Left lung (tissue), 10 donors: ENCODE measurements around the gene PYDC1. TPM values are rescaled to one million over a fixed set of nuclear protein-coding genes. Genes with fewer than 3 reads are reported as not detected.

ENCODE experiments used
- ATAC-seq: fragments of 200-7000 bp; cut with Tn5 transposase; one replicate; pipeline ENCODE4 v1.9.1; 2020; ENCODE audit warnings: moderate library complexity
- DNase-seq, 4 donors: peaks; one replicate each; pipeline ENCODE4 v3.0.0-alpha.2; 2013 to 2020
- H3K27ac ChIP-seq, 2 donors: fragments of 200-600 bp; sonication (generic) in 1 of 2; one replicate each; pipeline versions ENCODE4 v1.5.0 to v1.8.0; 2020 to 2021
- H3K27me3 ChIP-seq, 2 donors: fragments of 200-600 bp; sonication (generic) in 1 of 2; one replicate each; pipeline versions ENCODE4 v1.5.0 to v1.8.0; 2020 to 2021
- H3K36me3 ChIP-seq, 2 donors: fragments of 200-600 bp; sonication (generic) in 1 of 2; one replicate each; pipeline versions ENCODE4 v1.5.0 to v1.8.0; 2020 to 2021
- H3K4me1 ChIP-seq, 2 donors: fragments of 200-600 bp; one replicate each; pipeline ENCODE4 v1.8.0; 2021
- H3K4me3 ChIP-seq, 2 donors: fragments of 200-600 bp; sonication (generic) in 1 of 2; one replicate each; pipeline versions ENCODE4 v1.5.0 to v1.8.0; 2020 to 2021; ENCODE audit warnings: mild to moderate bottlenecking in 1 of 2
- H3K9me3 ChIP-seq, 2 donors: fragments of 200-600 bp; sonication (generic) in 1 of 2; one replicate each; pipeline versions ENCODE4 v1.5.0 to v1.8.0; 2020 to 2021
- intact Hi-C, 2 donors: fragments of 100-400 bp; cut with DNase I; formaldehyde crosslinking; loops; one replicate each; pipeline versions ENCODE4 v1.11.2 to v1.14.2; 2022
- polyA plus RNA-seq, 6 donors: library from polyadenylated mRNA; unstranded; fragments of 120-200 nt; gene quantifications; one replicate each; pipeline ENCODE4 v1.2.1, GENCODE V29; 2013; ENCODE audit not compliant: insufficient read length in 6 of 6
- total RNA-seq, 2 donors: library from RNA; stranded (reverse); fragmentation: NEBNext Ultra II Directional; extraction: Animal tissue kit (Norgen Biotek cat#: 25700); gene quantifications; one replicate each; pipeline ENCODE4 v1.2.1, GENCODE V29; 2021
- TF ChIP-seq, protein P1 (sequence below), 2 donors: fragments of 200-600 bp; sonication (generic) in 1 of 2; IDR thresholded peaks; one replicate each; pipeline versions ENCODE4 v1.5.0 to v1.8.0; 2021; ENCODE audit warnings: antibody characterized with exemption in 2 of 2
- donor health status: DM: no; HTN: yes; CAD: no.
- donor health status: DM: no; HTN: no; CAD: no.

PYDC1 gene
- total and polyA plus RNA-seq, 8 donors = not detected

DNA sequence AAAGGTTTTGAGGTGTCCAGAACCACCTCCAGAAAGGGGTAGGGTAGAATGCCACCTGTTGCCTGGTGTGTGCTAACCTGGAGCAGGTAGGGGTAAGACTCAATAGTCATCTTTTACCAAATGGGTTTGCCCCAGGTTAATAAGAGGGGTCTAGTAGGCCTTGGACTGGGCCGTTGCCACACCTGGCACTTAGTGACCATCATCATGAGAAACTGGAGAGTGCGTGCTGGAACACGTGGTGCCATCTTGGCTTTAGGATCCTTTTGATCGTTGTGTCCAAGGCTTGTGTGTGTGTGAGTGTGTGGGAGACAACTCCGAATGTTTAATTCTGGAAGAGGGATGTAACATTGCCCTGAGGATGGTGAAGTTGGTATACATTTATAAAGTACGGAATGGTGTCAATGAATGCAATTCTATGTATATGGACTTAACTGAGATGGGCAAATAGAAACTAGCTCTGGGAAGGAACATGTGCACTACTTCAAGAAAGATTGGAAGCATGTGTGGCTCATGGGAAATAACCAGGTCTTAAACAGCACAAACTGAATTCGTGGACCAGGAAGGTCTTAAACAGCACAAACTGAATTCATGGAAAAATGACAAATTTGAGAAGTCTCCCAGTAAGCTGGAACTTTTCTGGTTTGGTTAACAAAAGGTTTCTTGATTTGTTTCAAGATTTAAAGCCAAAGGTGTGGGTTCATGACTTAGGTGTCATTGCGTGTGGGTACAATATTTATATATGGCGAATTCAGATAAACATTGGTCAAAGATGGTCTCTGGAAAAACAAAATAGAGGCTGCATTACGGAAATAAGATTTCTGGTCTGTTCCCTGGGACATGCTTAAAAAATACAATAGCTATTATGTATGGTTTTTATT, 29.8 kb downstream of the PYDC1 start:
- DNase-seq (no peak), ATAC-seq (no peak)
- no peaks in the 10 kb centered on the region for H3K9me3 ChIP-seq
- intact Hi-C loops = no loop called here
- H3K27me3 ChIP-seq = no peaks in the 10 kb centered on the region
- H3K4me3 ChIP-seq = no peak overlapping the region
- no peak overlapping the region for H3K27ac ChIP-seq
- TF ChIP-seq, protein P1, sequence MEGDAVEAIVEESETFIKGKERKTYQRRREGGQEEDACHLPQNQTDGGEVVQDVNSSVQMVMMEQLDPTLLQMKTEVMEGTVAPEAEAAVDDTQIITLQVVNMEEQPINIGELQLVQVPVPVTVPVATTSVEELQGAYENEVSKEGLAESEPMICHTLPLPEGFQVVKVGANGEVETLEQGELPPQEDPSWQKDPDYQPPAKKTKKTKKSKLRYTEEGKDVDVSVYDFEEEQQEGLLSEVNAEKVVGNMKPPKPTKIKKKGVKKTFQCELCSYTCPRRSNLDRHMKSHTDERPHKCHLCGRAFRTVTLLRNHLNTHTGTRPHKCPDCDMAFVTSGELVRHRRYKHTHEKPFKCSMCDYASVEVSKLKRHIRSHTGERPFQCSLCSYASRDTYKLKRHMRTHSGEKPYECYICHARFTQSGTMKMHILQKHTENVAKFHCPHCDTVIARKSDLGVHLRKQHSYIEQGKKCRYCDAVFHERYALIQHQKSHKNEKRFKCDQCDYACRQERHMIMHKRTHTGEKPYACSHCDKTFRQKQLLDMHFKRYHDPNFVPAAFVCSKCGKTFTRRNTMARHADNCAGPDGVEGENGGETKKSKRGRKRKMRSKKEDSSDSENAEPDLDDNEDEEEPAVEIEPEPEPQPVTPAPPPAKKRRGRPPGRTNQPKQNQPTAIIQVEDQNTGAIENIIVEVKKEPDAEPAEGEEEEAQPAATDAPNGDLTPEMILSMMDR (IDR thresholded peaks at IDR 0.05) = no peak
- H3K4me1 ChIP-seq = peaks cover 13 to 52% of the 10 kb centered on the region in 2 donors
- H3K36me3 ChIP-seq = peaks cover 5 to 100% of the 10 kb centered on the region in 2 donors

DNA sequence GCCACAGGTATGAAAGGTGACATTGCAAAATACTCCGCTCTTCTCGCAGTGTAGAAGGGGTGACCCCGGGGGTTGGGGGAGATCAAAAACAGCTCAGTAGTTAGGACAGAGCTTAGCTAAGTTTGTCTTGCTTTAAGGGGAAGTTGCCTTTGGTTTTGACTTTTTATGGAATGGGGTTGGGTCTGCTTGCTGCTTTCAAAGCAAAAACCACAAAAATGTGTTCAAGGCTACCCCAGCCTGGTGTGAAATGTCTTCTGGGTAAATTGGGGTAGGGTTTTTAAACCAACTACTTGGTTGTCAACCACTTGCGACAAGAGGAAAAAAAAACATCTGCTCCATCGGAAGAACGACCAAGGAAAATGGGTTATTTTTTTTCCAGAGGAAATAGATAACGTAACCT, 30.8 kb downstream of the PYDC1 start:
- intact Hi-C loops = no loop called here
- Histone ChIP-seq H3K4me1 (peaks cover 21 to 62% of the 10 kb centered on the region in 2 donors), H3K9me3 (no peaks in the 10 kb centered on the region), H3K27ac (peak overlapping the region in 1 of 2 donors; percentile 74), H3K27me3 (no peaks in the 10 kb centered on the region), H3K4me3 (no peak overlapping the region), H3K36me3 (peaks cover 5 to 92% of the 10 kb centered on the region in 2 donors)
- ATAC-seq (no peak), DNase-seq (no peak)
- TF ChIP-seq, protein P1 (IDR thresholded peaks at IDR 0.05) = no peak

DNA sequence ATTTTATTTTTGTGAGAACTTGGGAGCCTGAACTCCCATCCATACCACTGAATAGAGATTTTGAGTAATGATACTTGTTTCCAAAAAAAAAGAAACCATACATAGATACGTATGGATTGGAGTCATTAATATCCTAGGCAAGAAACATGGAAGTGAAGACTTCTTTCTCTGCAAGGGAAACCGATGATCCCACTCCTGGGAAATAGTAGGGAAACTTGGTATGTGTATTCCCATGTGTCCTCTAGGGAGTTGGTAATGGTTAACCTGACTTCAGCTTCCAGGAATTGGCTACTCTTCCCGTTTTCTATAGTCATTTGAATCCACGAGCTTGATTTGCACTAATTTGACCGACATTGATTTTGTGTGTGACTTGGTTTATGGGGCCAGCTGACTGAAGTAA, 31.6 kb downstream of the PYDC1 start:
- intact Hi-C loops = no loop called here
- peak overlapping the region in 1 of 2 donors; percentile 74 for H3K27ac ChIP-seq

DNA sequence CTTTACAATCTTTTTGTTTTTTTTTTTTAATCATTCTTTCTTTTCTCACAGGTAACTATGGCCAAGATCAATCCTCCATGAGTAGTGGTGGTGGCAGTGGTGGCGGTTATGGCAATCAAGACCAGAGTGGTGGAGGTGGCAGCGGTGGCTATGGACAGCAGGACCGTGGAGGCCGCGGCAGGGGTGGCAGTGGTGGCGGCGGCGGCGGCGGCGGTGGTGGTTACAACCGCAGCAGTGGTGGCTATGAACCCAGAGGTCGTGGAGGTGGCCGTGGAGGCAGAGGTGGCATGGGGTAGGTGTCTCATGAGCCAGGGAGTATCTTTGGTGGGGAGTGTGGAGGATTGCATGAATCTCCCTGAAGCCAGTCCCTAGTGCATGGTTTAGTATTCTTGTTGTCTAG, 32.0 kb downstream of the PYDC1 start:
- Histone ChIP-seq H3K4me3 (no peak overlapping the region), H3K36me3 (peaks cover 5 to 79% of the 10 kb centered on the region in 2 donors), H3K9me3 (no peaks in the 10 kb centered on the region), H3K27ac (peak overlapping the region in 1 of 2 donors; percentile 74), H3K27me3 (no peaks in the 10 kb centered on the region), H3K4me1 (peaks cover 21 to 62% of the 10 kb centered on the region in 2 donors)
- DNase-seq = no peak
- no peak for ATAC-seq
- intact Hi-C loops = no loop called here
- TF ChIP-seq, protein P1 (IDR thresholded peaks at IDR 0.05) = no peak

More for the DNA sequence above, 31.6 kb downstream of the PYDC1 start:
- Histone ChIP-seq H3K4me1 (peaks cover 21 to 62% of the 10 kb centered on the region in 2 donors), H3K27me3 (no peaks in the 10 kb centered on the region), H3K9me3 (no peaks in the 10 kb centered on the region), H3K4me3 (no peak overlapping the region), H3K36me3 (peaks cover 5 to 84% of the 10 kb centered on the region in 2 donors)
- ATAC-seq (no peak), DNase-seq (no peak)
- TF ChIP-seq, protein P1 (IDR thresholded peaks at IDR 0.05) = no peak
